Measurements from ENCODE around the gene PROM1. TPM values are rescaled to one million over a fixed set of nuclear protein-coding genes. Genes with fewer than 3 reads are reported as not detected.

Gene PROM1
- total RNA-seq, 6 donors from 2014 or later: 1.6 to 43.6 (median 4.3) TPM

DNA sequence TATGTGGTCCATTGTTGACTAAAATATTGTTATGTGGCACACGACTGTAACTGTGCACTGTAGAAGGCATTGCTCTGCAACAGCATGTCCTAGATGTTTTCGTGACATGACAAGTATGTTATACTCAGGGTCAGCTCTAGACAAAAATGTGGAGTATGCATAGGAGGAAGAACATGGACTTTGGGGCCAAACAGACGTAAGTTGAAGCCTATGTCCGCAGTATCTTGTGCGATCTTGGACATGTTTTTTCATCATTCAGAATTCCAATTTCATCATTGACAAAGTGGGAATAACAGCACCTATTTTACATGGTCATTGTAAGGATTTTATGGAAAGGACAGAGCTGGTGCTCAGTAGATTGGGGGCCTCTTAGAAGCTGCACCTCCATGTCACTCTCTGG is 27.7 kb upstream of the PROM1 start:
- H3K9me3 ChIP-seq: no peaks in the 10 kb centered on the region
- no peak overlapping the region for H3K27ac ChIP-seq
- no peak for DNase-seq
- no peak for ATAC-seq (ENCODE audit: low FRiP score in 2 of 2)
- TF ChIP-seq POLR2AphosphoS5 (IDR thresholded peaks at IDR 0.05) (no peak), POLR2A (IDR thresholded peaks at IDR 0.05) (no peak), EP300 (IDR thresholded peaks at IDR 0.05) (no peak)
- TF ChIP-seq, protein P1, sequence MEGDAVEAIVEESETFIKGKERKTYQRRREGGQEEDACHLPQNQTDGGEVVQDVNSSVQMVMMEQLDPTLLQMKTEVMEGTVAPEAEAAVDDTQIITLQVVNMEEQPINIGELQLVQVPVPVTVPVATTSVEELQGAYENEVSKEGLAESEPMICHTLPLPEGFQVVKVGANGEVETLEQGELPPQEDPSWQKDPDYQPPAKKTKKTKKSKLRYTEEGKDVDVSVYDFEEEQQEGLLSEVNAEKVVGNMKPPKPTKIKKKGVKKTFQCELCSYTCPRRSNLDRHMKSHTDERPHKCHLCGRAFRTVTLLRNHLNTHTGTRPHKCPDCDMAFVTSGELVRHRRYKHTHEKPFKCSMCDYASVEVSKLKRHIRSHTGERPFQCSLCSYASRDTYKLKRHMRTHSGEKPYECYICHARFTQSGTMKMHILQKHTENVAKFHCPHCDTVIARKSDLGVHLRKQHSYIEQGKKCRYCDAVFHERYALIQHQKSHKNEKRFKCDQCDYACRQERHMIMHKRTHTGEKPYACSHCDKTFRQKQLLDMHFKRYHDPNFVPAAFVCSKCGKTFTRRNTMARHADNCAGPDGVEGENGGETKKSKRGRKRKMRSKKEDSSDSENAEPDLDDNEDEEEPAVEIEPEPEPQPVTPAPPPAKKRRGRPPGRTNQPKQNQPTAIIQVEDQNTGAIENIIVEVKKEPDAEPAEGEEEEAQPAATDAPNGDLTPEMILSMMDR (IDR thresholded peaks at IDR 0.05): no peak
- H3K27me3 ChIP-seq: no peaks in the 10 kb centered on the region
- H3K4me1 ChIP-seq: no peaks in the 10 kb centered on the region
- 89 to 94% methylated on average over 5 of the region's 5 CpGs for WGBS, 2 donors
- no peaks in the 10 kb centered on the region for H3K36me3 ChIP-seq
- no peak overlapping the region for H3K4me3 ChIP-seq

DNA sequence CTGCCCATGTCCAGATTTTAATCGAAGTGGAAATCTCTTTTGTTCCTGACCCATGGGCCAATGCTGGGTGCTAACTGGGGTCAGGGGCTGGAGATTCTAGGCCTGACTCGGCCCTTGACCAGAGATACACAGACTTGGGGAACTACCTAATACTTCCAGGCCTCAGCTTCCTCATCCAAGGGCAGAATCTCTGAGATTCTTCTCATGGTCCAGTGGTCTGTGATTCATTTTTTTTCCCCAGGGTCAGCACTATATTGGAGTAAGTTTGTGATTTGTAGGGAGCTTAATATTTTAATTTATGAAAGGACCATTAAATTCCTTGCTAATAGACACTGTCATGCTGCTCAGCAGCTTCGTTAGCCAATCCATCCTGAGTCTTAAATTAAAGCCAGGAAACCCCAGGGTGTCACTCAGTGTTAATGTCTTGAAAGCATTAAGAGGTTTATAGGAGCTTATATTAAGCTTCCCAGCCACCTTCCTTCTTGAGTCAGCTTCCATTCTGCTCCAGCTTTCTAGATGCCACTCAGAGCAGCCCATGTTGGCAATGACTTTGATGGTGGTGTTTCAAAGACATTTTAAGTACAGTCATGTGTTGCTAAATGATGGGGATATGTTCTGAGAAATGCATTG is 27.0 kb upstream of the PROM1 start:
- no peak overlapping the region for H3K4me3 ChIP-seq
- TF ChIP-seq, protein P1 (IDR thresholded peaks at IDR 0.05): no peak
- TF ChIP-seq POLR2A (IDR thresholded peaks at IDR 0.05) (no peak), POLR2AphosphoS5 (IDR thresholded peaks at IDR 0.05) (no peak), EP300 (IDR thresholded peaks at IDR 0.05) (no peak)
- ATAC-seq (ENCODE audit: low FRiP score in 2 of 2): no peak
- no peaks in the 10 kb centered on the region for H3K4me1 ChIP-seq
- no peak for DNase-seq
- no peaks in the 10 kb centered on the region for H3K36me3 ChIP-seq
- no peaks in the 10 kb centered on the region for H3K27me3 ChIP-seq
- no peak overlapping the region for H3K27ac ChIP-seq
- WGBS, 2 donors: 81 to 98% methylated on average over 3 of the region's 3 CpGs
- H3K9me3 ChIP-seq: no peaks in the 10 kb centered on the region

DNA sequence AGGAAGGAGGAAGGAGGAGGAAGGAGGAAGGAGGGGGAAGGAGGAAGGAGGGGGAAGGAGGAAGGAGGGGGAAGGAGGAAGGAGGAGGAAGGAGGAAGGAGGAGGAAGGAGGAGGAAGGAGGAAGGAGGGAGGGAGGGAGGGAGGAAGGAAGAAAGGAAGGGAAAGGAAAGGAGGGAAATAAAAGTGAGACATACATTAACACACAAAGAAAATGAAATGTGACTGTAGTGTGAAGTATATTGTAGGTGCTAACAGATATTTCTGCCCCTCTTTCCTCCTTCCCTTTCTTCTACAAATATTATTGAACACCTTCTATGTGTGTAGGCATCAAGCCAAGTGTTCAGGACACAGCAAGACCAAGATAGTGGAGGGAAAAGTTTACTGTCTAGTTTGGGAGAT is 26.4 kb upstream of the PROM1 start:
- TF ChIP-seq POLR2AphosphoS5 (IDR thresholded peaks at IDR 0.05) (no peak), POLR2A (IDR thresholded peaks at IDR 0.05) (no peak), EP300 (IDR thresholded peaks at IDR 0.05) (no peak)
- TF ChIP-seq, protein P1 (IDR thresholded peaks at IDR 0.05): no peak
- ATAC-seq (ENCODE audit: low FRiP score in 2 of 2) (no peak), DNase-seq (no peak)
- H3K9me3 ChIP-seq: no peaks in the 10 kb centered on the region
- H3K4me3 ChIP-seq: no peak overlapping the region
- no peaks in the 10 kb centered on the region for H3K4me1 ChIP-seq
- H3K27me3 ChIP-seq: no peaks in the 10 kb centered on the region
- no peak overlapping the region for H3K27ac ChIP-seq
- H3K36me3 ChIP-seq: no peaks in the 10 kb centered on the region

DNA sequence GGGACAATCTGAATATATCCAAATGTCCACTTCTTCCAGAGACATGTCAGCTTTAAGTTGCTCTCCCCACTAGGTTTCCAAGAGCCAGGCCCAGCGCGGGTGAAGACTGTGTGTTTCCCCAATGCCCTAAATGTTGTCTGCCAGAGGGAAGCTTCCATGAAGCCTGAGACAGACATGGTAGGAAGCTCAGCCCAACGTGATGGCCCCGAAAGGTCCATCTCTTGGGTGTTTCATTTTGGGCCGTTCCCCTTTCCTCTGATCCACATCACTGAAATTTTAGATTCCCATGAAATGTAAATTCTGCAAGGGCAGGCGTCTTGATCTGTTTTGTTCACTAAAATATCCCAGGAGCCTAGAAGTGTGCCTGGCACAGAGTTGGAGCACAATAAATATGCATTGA is 25.4 kb upstream of the PROM1 start:
- Histone ChIP-seq H3K4me3 (no peak overlapping the region), H3K9me3 (no peaks in the 10 kb centered on the region), H3K27me3 (no peaks in the 10 kb centered on the region), H3K27ac (no peak overlapping the region), H3K4me1 (no peaks in the 10 kb centered on the region), H3K36me3 (no peaks in the 10 kb centered on the region)
- TF ChIP-seq, protein P1 (IDR thresholded peaks at IDR 0.05): no peak
- TF ChIP-seq POLR2A (IDR thresholded peaks at IDR 0.05): no peak
- TF ChIP-seq POLR2AphosphoS5 (IDR thresholded peaks at IDR 0.05): no peak
- TF ChIP-seq EP300 (IDR thresholded peaks at IDR 0.05): no peak
- DNase-seq: no peak
- no peak for ATAC-seq (ENCODE audit: low FRiP score in 2 of 2)
- 95 to 100% methylated on average over 4 to 6 of the region's 6 CpGs for WGBS, 2 donors

DNA sequence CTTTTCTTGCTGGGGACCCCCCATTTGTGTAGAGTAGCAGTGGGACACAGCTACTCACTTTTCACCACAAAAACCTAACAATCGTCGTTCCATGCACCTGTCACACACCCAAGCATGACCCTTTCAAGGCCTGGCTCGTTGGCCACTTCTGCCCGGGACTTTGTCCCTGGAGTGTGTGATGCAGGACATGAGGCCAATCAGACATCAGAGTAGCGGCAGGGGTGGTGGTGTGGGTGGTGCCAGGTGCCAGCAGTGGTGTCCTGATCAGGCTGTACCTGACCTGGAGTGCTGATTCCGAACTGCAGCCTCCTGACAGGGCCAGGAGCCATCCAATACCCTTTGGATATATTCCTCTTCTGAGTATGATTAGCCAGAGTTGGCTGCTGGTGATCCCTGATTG is 23.1 kb upstream of the PROM1 start:
- Histone ChIP-seq H3K9me3 (no peaks in the 10 kb centered on the region), H3K27ac (no peak overlapping the region), H3K4me3 (no peak overlapping the region), H3K4me1 (no peaks in the 10 kb centered on the region), H3K27me3 (no peaks in the 10 kb centered on the region), H3K36me3 (no peaks in the 10 kb centered on the region)
- TF ChIP-seq EP300 (IDR thresholded peaks at IDR 0.05): no peak
- TF ChIP-seq POLR2A (IDR thresholded peaks at IDR 0.05): no peak
- TF ChIP-seq POLR2AphosphoS5 (IDR thresholded peaks at IDR 0.05): no peak
- TF ChIP-seq, protein P1 (IDR thresholded peaks at IDR 0.05): no peak
- WGBS, 2 donors: 89 to 93% methylated on average over 3 to 6 of the region's 6 CpGs
- DNase-seq (no peak), ATAC-seq (ENCODE audit: low FRiP score in 2 of 2) (no peak)
